PC-3 (cell line): ENCODE measurements around the gene AHNAK2. TPM values are rescaled to one million over a fixed set of nuclear protein-coding genes. Genes with fewer than 3 reads are reported as not detected.

Experiments used
- ATAC-seq: fragments of 200-7000 bp; cut with Tn5 transposase; 2 replicates; pipeline ENCODE4 v1.9.1; 2020; ENCODE audit warnings: mild to moderate bottlenecking, moderate library complexity
- BruUV-seq: library from RNA; stranded (reverse); fragments of 400-500 nt; replicated peaks from 2 replicates; lab custom pipeline; 2021; lab: Mats Ljungman, UMichigan
- CTCF ChIA-PET: fragments of 300-600 bp; sonication (Branson Sonifier 250); formaldehyde crosslinking; loops from one replicate; lab custom pipeline; 2022; ENCODE audit warnings: antibody characterized with exemption; lab: Charles Lee
- POLR2A ChIA-PET: fragments of 300-600 bp; sonication (Branson Sonifier 250); formaldehyde crosslinking; loops from one replicate; lab custom pipeline; 2022; ENCODE audit warnings: antibody characterized with exemption; ENCODE audit not compliant: unreplicated experiment; lab: Charles Lee
- DNase-seq: peaks from one replicate; pipeline ENCODE4 v3.0.0-alpha.2; 2015
- H2AFZ ChIP-seq: fragments of 300-600 bp; sonication (generic); 2 replicates; pipeline ENCODE4 v1.6.0; 2016; ENCODE audit warnings: antibody characterized with exemption, low read length
- H3F3A ChIP-seq: fragments of 300-600 bp; sonication (generic); one replicate; pipeline ENCODE4 v1.6.0; 2017; ENCODE audit warnings: antibody characterized with exemption, low read length, control low read depth, mild to moderate bottlenecking; ENCODE audit not compliant: unreplicated experiment
- H3K27ac ChIP-seq: fragments of 300-600 bp; sonication (generic); 2 replicates; pipeline ENCODE4 v1.5.1; 2016; ENCODE audit warnings: mild to moderate bottlenecking, low read length
- H3K27me3 ChIP-seq: fragments of 300-600 bp; sonication (generic); 2 replicates; pipeline ENCODE4 v1.6.1; 2016; ENCODE audit warnings: low read length, mixed read lengths
- H3K36me3 ChIP-seq: fragments of 300-600 bp; sonication (generic); 2 replicates; pipeline ENCODE4 v1.6.1; 2016; ENCODE audit warnings: low read depth, mixed run types, low read length, mixed read lengths
- H3K4me1 ChIP-seq: fragments of 300-600 bp; sonication (generic); 2 replicates; pipeline ENCODE4 v1.5.1; 2016; ENCODE audit warnings: low read length; ENCODE audit not compliant: insufficient read depth
- H3K4me2 ChIP-seq: fragments of 300-600 bp; sonication (generic); 2 replicates; pipeline ENCODE4 v1.6.0; 2016; ENCODE audit warnings: low read length
- H3K4me3 ChIP-seq: fragments of 300-600 bp; sonication (generic); 2 replicates; pipeline ENCODE4 v1.5.1; 2016; ENCODE audit warnings: mild to moderate bottlenecking, low read length, mixed read lengths
- H3K79me2 ChIP-seq: fragments of 300-600 bp; sonication (generic); 2 replicates; pipeline ENCODE4 v1.6.1; 2017; ENCODE audit warnings: low read length, mixed read lengths
- H3K9ac ChIP-seq: fragments of 300-600 bp; sonication (generic); 2 replicates; pipeline ENCODE4 v1.6.0; 2016; ENCODE audit warnings: mild to moderate bottlenecking, low read length
- H3K9me2 ChIP-seq: fragments of 300-600 bp; sonication (generic); replicated peaks from 2 replicates; pipeline ENCODE4 v1.6.1; 2016; ENCODE audit warnings: mixed run types, low read length, mixed read lengths
- H3K9me3 ChIP-seq: fragments of 300-600 bp; sonication (generic); 2 replicates; pipeline ENCODE4 v1.6.1; 2016; ENCODE audit warnings: low read length, mixed read lengths
- H4K20me1 ChIP-seq: fragments of 300-600 bp; sonication (generic); 2 replicates; pipeline ENCODE4 v1.6.1; 2016; ENCODE audit warnings: low read length, mixed read lengths
- CTCF ChIP-seq: fragments of 300-600 bp; sonication (generic); conservative IDR thresholded peaks from 2 replicates; pipeline ENCODE4 v1.5.1; 2017; ENCODE audit warnings: antibody characterized with exemption, low read depth, mild to moderate bottlenecking, low read length
- EZH2 ChIP-seq: fragments of 300-600 bp; sonication (generic); IDR thresholded peaks from one replicate; pipeline ENCODE4 v1.6.1; 2017; ENCODE audit warnings: antibody characterized with exemption, mild to moderate bottlenecking, low read length; ENCODE audit not compliant: unreplicated experiment
- EZH2phosphoT487 ChIP-seq: fragments of 300-600 bp; sonication (generic); IDR thresholded peaks from 2 replicates; pipeline ENCODE4 v1.6.1; 2018; ENCODE audit warnings: mild to moderate bottlenecking, antibody characterized with exemption, low read length, borderline replicate concordance
- intact Hi-C: fragments of 100-400 bp; cut with micrococcal nuclease; formaldehyde crosslinking; loops from 2 replicates; pipeline ENCODE4 v1.9.0; 2023
- total RNA-seq: library from RNA; depleted of rRNA; stranded (reverse); fragments of >200 nt; gene quantifications from 2 replicates; pipeline ENCODE4 v1.2.3, GENCODE V29; 2014

AHNAK2 gene
- total RNA-seq, 1 experiment from 2014 or later, result 25.0 TPM

GRCh38 chr14:104969741-104970230 lies 8.4 kb downstream of the AHNAK2 start:
- Histone ChIP-seq H3K9me2 (no peaks in the 10 kb centered on the region), H3K27me3 (no peaks in the 10 kb centered on the region), H3K27ac (peak overlapping the region; percentile 73), H2AFZ (no peak overlapping the region), H3K4me1 (peaks cover 78% of the 10 kb centered on the region), H3K36me3 (no peaks in the 10 kb centered on the region), H3K79me2 (peaks cover 16% of the 10 kb centered on the region; the same call in 1 of the 2 replicates), H3K4me3 (peak overlapping the region; percentile 47; the same call in 1 of the 2 replicates), H3K9me3 (no peaks in the 10 kb centered on the region), H3F3A (no peaks in the 10 kb centered on the region), H4K20me1 (no peaks in the 10 kb centered on the region), H3K4me2 (peak overlapping the region; percentile 81), H3K9ac (peak overlapping the region; percentile 47)
- TF ChIP-seq CTCF (no peak), EZH2 (no peak), EZH2phosphoT487 (no peak)
- intact Hi-C loops, result loop anchor here (5.0 kb wide), 1 partner anchor 37 kb away; no protein-coding TSS in a partner anchor
- ATAC-seq (no peak), DNase-seq (no peak)
- BruUV-seq, result TSS peak; percentile 9
- ChIA-PET POLR2A (interaction anchor here (1.5 kb wide), 1 partner anchor 51 kb away, joined by 9 read pairs; the partner anchor contains the start of gene CDCA4), CTCF (interaction anchor here (0.6 kb wide), 1 partner anchor 217 kb away, joined by 3 read pairs; the partner anchor contains the start of gene SIVA1)

- no peak overlapping the region; the same call in 1 of the 2 replicates for H2AFZ ChIP-seq
- no peak for ATAC-seq
- POLR2A ChIA-PET, result interaction anchor here (0.6 to 0.7 kb wide), 2 partner anchors 10 to 60 kb away, joined by 4 to 5 read pairs; partner anchors contain the start of gene AHNAK2
Observed at GRCh38 chr14:104968541-104969401, 9.4 kb downstream of the AHNAK2 start.

More at GRCh38 chr14:104968541-104969401, 9.4 kb downstream of the AHNAK2 start:
- Histone ChIP-seq H3K79me2 (peaks cover 13% of the 10 kb centered on the region; the same call in 1 of the 2 replicates), H3K9ac (0 out of 2 replicates have a peak overlapping the region, but pooled peaks have one; percentile 52), H3K4me3 (0 out of 2 replicates have a peak overlapping the region, but pooled peaks have one; percentile 56), H3K36me3 (no peaks in the 10 kb centered on the region), H3K27ac (0 out of 2 replicates have a peak overlapping the region, but pooled peaks have one; percentile 61), H4K20me1 (no peaks in the 10 kb centered on the region), H3K4me2 (peak overlapping the region; percentile 87), H3K4me1 (peaks cover 68% of the 10 kb centered on the region), H3K9me2 (no peaks in the 10 kb centered on the region), H3K9me3 (no peaks in the 10 kb centered on the region), H3F3A (no peaks in the 10 kb centered on the region), H3K27me3 (no peaks in the 10 kb centered on the region)
- TF ChIP-seq EZH2phosphoT487 (0 out of 2 replicates have a peak, but pooled peaks have one; percentile 58), CTCF (no peak)
- DNase-seq, result peak; percentile 53
- no TSS peak for BruUV-seq
- intact Hi-C loops, result no loop called here
- CTCF ChIA-PET, result interaction anchor here (0.6 kb wide), 1 partner anchor 118 kb away, joined by 4 read pairs; no protein-coding TSS in a partner anchor
